IMR-90 (cell line): ENCODE measurements around the gene CPA3. TPM values are rescaled to one million over a fixed set of nuclear protein-coding genes. Genes with fewer than 3 reads are reported as not detected.

ENCODE experiments used
- ATAC-seq: fragments of 200-7000 bp; cut with Tn5 transposase; 2 replicates; pipeline ENCODE4 v1.9.1; 2020; ENCODE audit warnings: low read depth, mild to moderate bottlenecking, moderate library complexity
- BruUV-seq: library from RNA; stranded (reverse); fragments of 400-500 nt; replicated peaks from 2 replicates; lab custom pipeline; 2021; lab: Mats Ljungman, UMichigan
- CTCF ChIA-PET: fragments of 300-600 bp; formaldehyde crosslinking; extraction: SDS; loops from one replicate; lab custom pipeline; 2021; ENCODE audit warnings: antibody characterized with exemption; lab: Yijun Ruan, JAX
- POLR2A ChIA-PET: fragments of 300-600 bp; sonication (Branson Sonifier 250); formaldehyde crosslinking; loops from one replicate; lab custom pipeline; 2022; ENCODE audit warnings: antibody characterized with exemption; ENCODE audit not compliant: unreplicated experiment; lab: Charles Lee
- DNase-seq: peaks from one replicate; pipeline ENCODE4 v3.0.0; 2013
- H2AFZ ChIP-seq: replicated peaks from 2 replicates; pipeline ENCODE3; 2013; ENCODE audit warnings: low read length, mild to moderate bottlenecking; ENCODE audit not compliant: poor library complexity
- H2AK5ac ChIP-seq: 2 replicates; pipeline ENCODE4 v1.6.1; 2013; ENCODE audit warnings: low read depth, low read length, inconsistent platforms
- H2AK9ac ChIP-seq: replicated peaks from 2 replicates; pipeline ENCODE3; 2013; ENCODE audit warnings: mild to moderate bottlenecking, low read depth, low read length, moderate library complexity; ENCODE audit not compliant: poor library complexity
- H2BK120ac ChIP-seq: 2 replicates; pipeline ENCODE4 v1.6.1; 2013; ENCODE audit warnings: low read depth, low read length, inconsistent platforms
- H2BK15ac ChIP-seq: 3 replicates; pipeline ENCODE4 v1.6.1; 2013; ENCODE audit warnings: low read depth, low read length, inconsistent platforms
- H2BK20ac ChIP-seq: 2 replicates; pipeline ENCODE4 v1.6.1; 2013; ENCODE audit warnings: low read depth, mild to moderate bottlenecking, inconsistent platforms, low read length, moderate library complexity
- H2BK5ac ChIP-seq: 2 replicates; pipeline ENCODE4 v1.6.1; 2013; ENCODE audit warnings: mild to moderate bottlenecking, low read depth, low read length, inconsistent platforms; ENCODE audit not compliant: poor library complexity, severe bottlenecking
- H3K14ac ChIP-seq: replicated peaks from 2 replicates; pipeline ENCODE4 v1.6.1; 2013; ENCODE audit warnings: low read depth, low read length, inconsistent platforms
- H3K18ac ChIP-seq: 2 replicates; pipeline ENCODE4 v1.6.1; 2013; ENCODE audit warnings: low read depth, low read length, control low read depth
- H3K23ac ChIP-seq: 2 replicates; pipeline ENCODE4 v1.6.1; 2013; ENCODE audit warnings: low read depth, low read length, inconsistent platforms
- H3K27ac ChIP-seq: 2 replicates; pipeline ENCODE4 v1.5.1; 2013; ENCODE audit warnings: mild to moderate bottlenecking, control low read depth, low read length; ENCODE audit not compliant: insufficient read depth
- H3K27me3 ChIP-seq: 2 replicates; pipeline ENCODE4 v1.6.1; 2013; ENCODE audit warnings: low read length; ENCODE audit not compliant: control insufficient read depth, insufficient read depth
- H3K36me3 ChIP-seq: 2 replicates; pipeline ENCODE4 v1.6.1; 2013; ENCODE audit warnings: low read length, mixed read lengths; ENCODE audit not compliant: control insufficient read depth, insufficient read depth
- H3K4ac ChIP-seq: 2 replicates; pipeline ENCODE4 v1.6.1; 2013; ENCODE audit warnings: low read depth, low read length, inconsistent platforms
- H3K4me1 ChIP-seq: 2 replicates; pipeline ENCODE4 v1.6.1; 2013; ENCODE audit warnings: low read length, mixed read lengths; ENCODE audit not compliant: control insufficient read depth, insufficient read depth
- H3K4me2 ChIP-seq: 2 replicates; pipeline ENCODE4 v1.6.1; 2013; ENCODE audit warnings: low read depth, mild to moderate bottlenecking, control low read depth, low read length, moderate library complexity
- H3K4me3 ChIP-seq: 2 replicates; pipeline ENCODE4 v1.5.1; 2013; ENCODE audit warnings: low read depth, mild to moderate bottlenecking, control low read depth, low read length, moderate library complexity; ENCODE audit not compliant: insufficient read depth
- H3K56ac ChIP-seq: 2 replicates; pipeline ENCODE4 v1.6.1; 2013; ENCODE audit warnings: low read length, inconsistent platforms; ENCODE audit not compliant: insufficient read depth; ENCODE audit errors: extremely low read depth
- H3K79me1 ChIP-seq, 2 experiments: 2 replicates each; pipeline ENCODE4 v1.6.1; 2013; ENCODE audit warnings: low read length in 2 of 2, inconsistent platforms in 1 of 2, low read depth in 1 of 2
- H3K9ac ChIP-seq: 2 replicates; pipeline ENCODE4 v1.6.1; 2013; ENCODE audit warnings: low read depth, low read length, control low read depth
- H3K9me1 ChIP-seq: 2 replicates; pipeline ENCODE4 v1.6.1; 2013; ENCODE audit warnings: low read length, inconsistent platforms; ENCODE audit not compliant: insufficient read depth
- H3K9me3 ChIP-seq: 2 replicates; pipeline ENCODE4 v1.6.1; 2013; ENCODE audit warnings: low read length; ENCODE audit not compliant: control insufficient read depth, insufficient read depth
- H4K20me1 ChIP-seq: 2 replicates; pipeline ENCODE4 v1.6.1; 2013; ENCODE audit warnings: low read length, inconsistent platforms; ENCODE audit not compliant: insufficient read depth
- H4K5ac ChIP-seq: 2 replicates; pipeline ENCODE4 v1.6.1; 2013; ENCODE audit warnings: mild to moderate bottlenecking, low read depth, low read length, control low read depth
- H4K8ac ChIP-seq, 2 experiments: 2 replicates each; pipeline ENCODE4 v1.6.1; 2013; ENCODE audit warnings: low read depth in 2 of 2, low read length in 2 of 2, control low read depth in 1 of 2, inconsistent platforms in 1 of 2
- H4K91ac ChIP-seq: 2 replicates; pipeline ENCODE4 v1.6.1; 2013; ENCODE audit warnings: low read depth, low read length, inconsistent platforms; ENCODE audit not compliant: insufficient read depth
- CHD1 ChIP-seq: IDR thresholded peaks from 2 replicates; pipeline ENCODE4 v1.6.1; 2012; ENCODE audit warnings: low read depth, low read length, improper control_type of control experiment
- FOS ChIP-seq: fragments of 150-350 bp; IDR thresholded peaks from 2 replicates; pipeline ENCODE4 v1.6.1; 2016; ENCODE audit warnings: low read depth, low read length
- POLR2A ChIP-seq: IDR thresholded peaks from 2 replicates; pipeline ENCODE4 v1.6.1; 2012; ENCODE audit warnings: mild to moderate bottlenecking, low read depth, low read length
- RAD21 ChIP-seq: IDR thresholded peaks from 2 replicates; pipeline ENCODE4 v1.6.1; 2012; ENCODE audit warnings: low read length, improper control_type of control experiment
- RFX5 ChIP-seq: IDR thresholded peaks from 2 replicates; pipeline ENCODE4 v1.8.0; 2012; ENCODE audit warnings: low read depth, mild to moderate bottlenecking, low read length, moderate library complexity
- SMC3 ChIP-seq: fragments of 150-350 bp; IDR thresholded peaks from 2 replicates; pipeline ENCODE4 v1.6.1; 2016; ENCODE audit warnings: low read depth, mild to moderate bottlenecking, antibody characterized with exemption, low read length, moderate library complexity
- USF2 ChIP-seq: fragments of 150-350 bp; IDR thresholded peaks from 2 replicates; pipeline ENCODE4 v1.6.1; 2017; ENCODE audit warnings: mild to moderate bottlenecking, antibody characterized with exemption, low read length, low read depth
- WGBS, 2 experiments: methylation state at CpG; one replicate each; pipeline versions ENCODE4 v1.1.5 to v1.1.7; 2013; ENCODE audit warnings: missing lambda C conversion rate in 2 of 2; ENCODE audit not compliant: insufficient read length in 1 of 2; ENCODE audit errors: extremely low coverage in 2 of 2; 5-methylcytosine and 5-hydroxymethylcytosine counted together
- dilution Hi-C: fragments of 300-500 bp; cut with HindIII; formaldehyde crosslinking; loops from one replicate; pipeline ENCODE4 v1.14.3; 2018; ENCODE audit warnings: low sequenced_read_pairs; ENCODE audit not compliant: unreplicated experiment
- in situ Hi-C: fragments of 300-500 bp; cut with MboI; formaldehyde crosslinking; loops from 3 replicates; pipeline ENCODE4 v1.14.3; 2019; ENCODE audit warnings: low sequenced_read_pairs, inconsistent platforms, mixed read lengths
- intact Hi-C: fragments of 100-400 bp; cut with micrococcal nuclease; formaldehyde crosslinking; loops from 2 replicates; pipeline ENCODE4 v1.10.0; 2022
- polyA plus RNA-seq, 3 experiments: library from polyadenylated mRNA; depleted of rRNA; stranded (reverse); fragments of >200 nt; gene quantifications; 2 replicates each; pipeline ENCODE4 v1.2.3, GENCODE V29; 2012; ENCODE audit warnings: low replicate concordance in 1 of 3
- total RNA-seq: library from RNA; depleted of rRNA; stranded (reverse); fragments of >200 nt; gene quantifications from 2 replicates; pipeline ENCODE4 v1.2.3, GENCODE V29; 2012
- TF ChIP-seq, protein P1 (sequence below): fragments of 150-350 bp; IDR thresholded peaks from 2 replicates; pipeline ENCODE4 v1.6.1; 2016; ENCODE audit warnings: low read depth, mild to moderate bottlenecking, low read length, moderate library complexity, borderline replicate concordance

CPA3 gene
- total and polyA plus RNA-seq, 2 of the 4 experiments (the other 2 are of a cell fraction): 0.07 TPM; not detected in 1

GRCh38 chr3:148937467-148938255 is 72.6 kb downstream of the CPA3 start:
- Histone ChIP-seq H2BK20ac (peak overlapping the region; percentile 70), H2BK5ac (no peak overlapping the region), H4K8ac (peak overlapping the region in 1 of 2 experiments; percentile 28; a peak in 1 of 4 replicates), H3K27me3 (peaks cover 2% of the 10 kb centered on the region), H3K4me2 (no peak overlapping the region), H2AK9ac (no peak overlapping the region), H3K9ac (no peak overlapping the region), H3K9me3 (no peaks in the 10 kb centered on the region), H3K27ac (no peak overlapping the region), H3K4me1 (no peaks in the 10 kb centered on the region), H2AK5ac (no peak overlapping the region), H3K9me1 (peaks cover 4% of the 10 kb centered on the region; the same call in 1 of the 2 replicates), H4K5ac (no peak overlapping the region), H3K79me1 (no peaks in the 10 kb centered on the region), H3K4ac (peak overlapping the region; percentile 87), H3K23ac (peak overlapping the region; percentile 92), H3K4me3 (no peak overlapping the region), H3K18ac (no peak overlapping the region), H3K36me3 (no peaks in the 10 kb centered on the region), H4K91ac (peak overlapping the region; percentile 32), H2BK15ac (peak overlapping the region; percentile 70; the same call in 1 of the 3 replicates), H2BK120ac (peak overlapping the region; percentile 85), H3K56ac (no peak overlapping the region), H4K20me1 (no peaks in the 10 kb centered on the region), H2AFZ (peak overlapping the region; percentile 76), H3K14ac (peak overlapping the region; percentile 88)
- TF ChIP-seq, protein P1, sequence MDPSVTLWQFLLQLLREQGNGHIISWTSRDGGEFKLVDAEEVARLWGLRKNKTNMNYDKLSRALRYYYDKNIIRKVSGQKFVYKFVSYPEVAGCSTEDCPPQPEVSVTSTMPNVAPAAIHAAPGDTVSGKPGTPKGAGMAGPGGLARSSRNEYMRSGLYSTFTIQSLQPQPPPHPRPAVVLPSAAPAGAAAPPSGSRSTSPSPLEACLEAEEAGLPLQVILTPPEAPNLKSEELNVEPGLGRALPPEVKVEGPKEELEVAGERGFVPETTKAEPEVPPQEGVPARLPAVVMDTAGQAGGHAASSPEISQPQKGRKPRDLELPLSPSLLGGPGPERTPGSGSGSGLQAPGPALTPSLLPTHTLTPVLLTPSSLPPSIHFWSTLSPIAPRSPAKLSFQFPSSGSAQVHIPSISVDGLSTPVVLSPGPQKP: no peak
- TF ChIP-seq CHD1 (no peak), USF2 (no peak), SMC3 (no peak), POLR2A (no peak), RFX5 (no peak), RAD21 (no peak), FOS (no peak)
- BruUV-seq: no TSS peak
- in situ Hi-C loops (loop anchor here (25.0 kb wide), 1 partner anchor 1000 kb away; no protein-coding TSS in a partner anchor), intact Hi-C loops (no loop called here), dilution Hi-C loops (no loop called here)
- ATAC-seq: no peak
- peak; percentile 11 for DNase-seq
- CTCF ChIA-PET: no interaction called here
- POLR2A ChIA-PET: no interaction called here
- no CpG with 5 or more reads among the region's 10 CpGs for WGBS, 2 experiments
